Stimulated activated CD4-positive, alpha-beta T cell treated with anti-CD3 and anti-CD28 coated beads, TNF-alpha, amount 100 ng/mL, for 24 hours (primary cell): Measurements from ENCODE around the gene NT5DC1.

ENCODE experiments used
- DNase-seq, 3 experiments: peaks; one replicate each; pipeline ENCODE4 v3.0.0-alpha.2; 2020; ENCODE audit warnings: low read depth in 3 of 3

Gene NT5DC1

DNA sequence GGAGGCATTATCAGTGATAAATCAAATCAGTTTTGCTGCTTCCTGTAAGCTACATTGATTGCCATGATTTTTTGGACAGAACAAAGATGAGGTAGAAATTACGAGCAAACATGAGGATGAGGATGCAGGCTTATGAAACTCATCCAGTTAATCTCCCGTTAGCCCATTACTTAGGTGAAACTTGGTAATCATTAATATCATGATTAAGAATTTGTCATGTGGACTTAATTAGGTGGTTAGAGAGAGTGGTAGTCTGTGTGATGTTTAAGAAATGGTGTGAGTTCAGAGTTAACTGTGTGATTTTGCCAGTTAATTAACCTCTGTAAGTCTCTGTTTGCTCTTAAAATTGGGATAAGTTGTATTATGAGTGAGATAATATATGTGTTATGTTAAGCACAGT, 91.2 kb downstream of the NT5DC1 start:
- no peak for DNase-seq

DNA sequence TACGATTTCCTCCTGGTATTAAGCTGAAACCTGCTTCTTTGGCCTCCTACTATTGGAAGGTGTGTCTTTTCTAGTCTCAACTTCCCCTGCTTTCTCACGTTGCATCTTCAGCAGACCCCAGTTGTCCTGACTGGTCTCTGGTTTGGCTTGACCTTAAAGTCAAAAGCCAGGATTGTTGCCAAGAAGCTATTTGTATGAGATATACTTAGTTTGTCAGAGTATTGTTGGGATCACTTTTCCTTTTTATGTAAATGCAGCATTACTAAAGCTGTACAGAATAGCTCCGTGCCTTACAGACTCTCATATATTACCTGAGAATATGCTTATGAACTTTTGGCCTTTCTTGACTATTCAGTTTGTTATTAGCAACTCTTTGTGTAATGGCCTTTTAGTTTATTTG, 92.1 kb downstream of the NT5DC1 start:
- DNase-seq = no peak

DNA sequence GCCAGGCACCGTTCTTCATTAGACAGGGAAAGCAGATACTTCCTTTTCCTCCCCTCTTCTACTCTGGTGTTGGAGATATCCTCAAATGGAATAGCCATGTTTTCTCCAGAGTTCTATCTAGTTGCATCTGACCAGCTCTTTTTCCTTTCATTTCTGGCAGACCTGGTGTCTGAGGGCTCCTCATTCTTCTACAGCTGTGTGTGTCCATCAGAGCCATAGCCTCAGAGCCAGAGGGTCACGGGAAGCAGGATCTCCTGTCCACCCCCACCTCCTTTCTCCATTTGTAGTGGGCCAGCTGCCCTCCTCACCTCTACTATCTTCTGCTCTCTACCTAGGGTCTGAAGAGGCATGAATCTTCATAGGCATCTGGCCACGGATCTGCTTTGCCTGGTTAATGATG, 96.2 kb downstream of the NT5DC1 start:
- DNase-seq = no peak

DNA sequence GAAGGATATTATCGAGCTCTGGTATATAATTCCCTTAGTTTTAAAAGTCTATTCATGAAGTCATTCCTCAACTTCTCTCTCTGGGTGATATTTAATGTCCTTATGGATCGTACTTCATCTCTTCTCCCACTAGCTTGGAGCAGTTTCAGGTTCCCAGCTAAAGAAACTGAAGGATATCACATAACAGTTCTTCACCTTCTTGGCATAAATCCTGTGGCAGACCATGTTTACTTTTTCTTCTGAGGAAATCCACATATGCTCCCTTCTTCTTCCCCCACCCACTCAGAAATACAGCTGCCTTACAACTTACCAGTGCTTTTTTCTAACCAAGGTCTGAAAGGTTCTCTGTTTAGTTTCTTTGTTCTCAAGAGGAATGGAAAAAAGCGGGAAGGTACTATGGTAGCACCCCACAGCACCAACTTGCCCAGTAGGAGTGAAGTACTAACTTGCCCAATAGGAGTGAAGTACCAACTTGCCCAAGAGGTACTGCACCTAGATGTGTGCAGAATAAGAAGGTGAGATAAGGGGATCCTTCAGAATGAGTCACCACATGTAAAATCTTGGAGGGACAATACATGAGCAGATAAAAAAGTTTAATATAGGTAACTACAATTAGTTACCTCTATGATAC, 100.1 kb downstream of the NT5DC1 start:
- no peak for DNase-seq

DNA sequence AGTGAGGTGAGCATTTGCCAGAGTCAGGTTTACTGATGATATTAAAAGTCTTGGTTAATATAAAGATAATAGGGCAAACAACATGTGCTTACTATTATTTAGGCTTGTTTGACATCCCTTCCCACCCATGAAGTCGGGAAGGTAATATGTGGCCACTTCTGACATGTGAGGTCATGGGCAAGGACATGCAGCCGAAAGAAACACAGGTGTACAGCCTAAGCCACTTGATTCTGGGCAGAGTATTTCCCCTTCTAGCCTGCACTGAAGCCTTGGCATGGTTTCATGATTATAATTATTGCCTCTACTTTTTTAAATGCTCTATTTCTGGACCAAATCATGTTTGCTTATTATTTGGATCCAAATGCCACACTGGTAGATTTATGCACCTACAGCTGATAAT, 100.9 kb downstream of the NT5DC1 start:
- no peak for DNase-seq

DNA sequence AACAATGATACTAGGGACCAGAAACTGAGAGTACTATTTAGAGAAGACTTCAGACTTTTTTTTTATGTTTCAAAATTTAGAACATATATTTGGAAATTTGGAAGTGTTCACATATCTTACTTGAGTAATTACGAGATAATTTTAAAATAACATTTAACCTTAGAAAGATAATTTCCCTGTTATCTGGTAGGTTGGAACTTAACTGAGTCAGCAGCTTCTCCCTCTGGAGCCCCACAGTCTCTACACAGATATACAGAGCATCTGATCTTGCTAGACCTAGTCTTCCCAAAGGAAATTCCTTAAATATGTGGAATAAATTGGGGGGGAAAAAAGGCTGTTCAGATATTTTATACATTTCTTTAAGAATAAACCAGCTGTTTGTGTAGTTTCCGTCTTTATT, 104.6 kb downstream of the NT5DC1 start:
- no peak for DNase-seq

DNA sequence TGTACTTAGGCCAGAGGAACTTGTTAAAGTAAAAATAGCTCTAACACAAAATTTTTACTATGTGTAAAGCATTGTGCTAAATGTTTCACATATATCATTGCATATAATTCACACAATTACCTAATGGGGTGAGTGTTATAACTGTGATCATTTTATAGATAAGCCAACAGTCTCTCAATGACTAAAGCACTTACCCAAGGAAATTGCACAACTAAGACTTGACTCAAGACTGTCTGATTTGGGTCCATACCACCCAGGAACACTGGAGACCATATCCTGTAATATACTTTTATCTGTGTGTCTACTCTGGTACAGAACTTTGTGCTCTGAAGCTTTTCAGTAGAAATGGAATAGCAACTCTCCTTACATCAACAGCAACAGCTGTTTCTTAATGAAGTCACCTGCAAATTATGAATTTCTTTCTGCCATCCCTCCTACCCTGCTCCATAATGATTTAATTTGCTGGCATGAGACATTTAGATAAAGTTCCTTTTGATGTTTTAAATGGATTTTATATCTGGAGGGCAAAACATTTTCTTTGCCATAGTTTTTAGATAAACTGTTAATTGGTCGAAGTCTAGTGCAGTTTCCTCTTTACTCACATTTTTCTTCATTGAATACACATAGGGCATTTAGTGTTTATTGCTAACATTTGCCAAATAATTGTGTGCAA, 105.7 kb downstream of the NT5DC1 start:
- DNase-seq = no peak

DNA sequence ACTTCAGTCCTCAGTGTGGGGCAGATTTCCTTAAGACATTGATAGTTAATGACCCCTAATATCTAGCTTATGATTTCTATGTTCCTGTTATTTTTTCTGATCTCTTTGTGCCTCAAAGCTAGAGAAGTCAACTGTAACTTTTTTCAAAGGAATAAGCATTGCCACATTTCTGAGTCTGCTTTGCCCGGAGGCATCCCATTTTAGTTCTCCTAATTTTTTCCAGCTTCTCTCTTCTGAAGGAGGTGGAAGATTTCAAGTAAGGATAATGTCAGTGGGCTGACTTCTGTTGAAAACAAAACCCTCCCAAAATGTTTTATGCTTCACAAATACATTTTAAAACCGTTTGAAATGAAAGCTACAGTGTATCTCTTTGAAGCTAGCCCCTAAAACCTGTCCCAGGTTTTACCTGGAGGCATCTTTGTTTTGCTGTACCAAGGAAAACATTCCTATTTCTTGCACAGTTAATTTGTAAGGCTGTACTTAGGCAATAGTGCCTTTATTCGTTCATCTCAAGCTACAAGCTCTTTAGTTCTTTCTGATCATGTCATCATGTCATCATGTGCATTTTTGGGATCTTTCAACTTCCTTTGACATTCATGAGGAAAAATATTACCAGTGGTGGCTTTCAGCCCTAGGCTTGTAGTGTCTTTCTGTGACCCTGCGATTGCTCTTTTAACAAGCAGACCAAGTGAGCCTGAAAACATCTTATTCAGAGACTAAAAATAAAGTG, 107.6 kb downstream of the NT5DC1 start:
- no peak for DNase-seq

DNA sequence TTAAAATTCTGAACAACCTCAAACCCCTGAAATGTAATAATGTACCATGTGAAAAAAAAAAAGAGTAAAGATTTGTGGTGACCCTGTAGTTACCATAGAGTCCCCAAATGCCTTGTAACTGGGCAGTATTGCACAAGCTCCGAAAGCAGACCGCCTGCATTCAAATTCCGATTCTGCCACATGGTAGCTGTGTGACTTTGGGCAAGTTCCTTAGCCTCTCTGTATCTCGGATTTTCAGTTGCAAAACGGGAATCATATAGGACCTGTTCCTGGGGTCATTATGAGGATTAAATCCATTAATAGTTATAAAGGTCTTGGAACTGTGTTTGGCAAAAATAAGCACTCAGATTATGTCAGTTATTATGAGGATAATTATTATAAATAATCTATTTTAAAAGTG, 109.7 kb downstream of the NT5DC1 start:
- no peak for DNase-seq

DNA sequence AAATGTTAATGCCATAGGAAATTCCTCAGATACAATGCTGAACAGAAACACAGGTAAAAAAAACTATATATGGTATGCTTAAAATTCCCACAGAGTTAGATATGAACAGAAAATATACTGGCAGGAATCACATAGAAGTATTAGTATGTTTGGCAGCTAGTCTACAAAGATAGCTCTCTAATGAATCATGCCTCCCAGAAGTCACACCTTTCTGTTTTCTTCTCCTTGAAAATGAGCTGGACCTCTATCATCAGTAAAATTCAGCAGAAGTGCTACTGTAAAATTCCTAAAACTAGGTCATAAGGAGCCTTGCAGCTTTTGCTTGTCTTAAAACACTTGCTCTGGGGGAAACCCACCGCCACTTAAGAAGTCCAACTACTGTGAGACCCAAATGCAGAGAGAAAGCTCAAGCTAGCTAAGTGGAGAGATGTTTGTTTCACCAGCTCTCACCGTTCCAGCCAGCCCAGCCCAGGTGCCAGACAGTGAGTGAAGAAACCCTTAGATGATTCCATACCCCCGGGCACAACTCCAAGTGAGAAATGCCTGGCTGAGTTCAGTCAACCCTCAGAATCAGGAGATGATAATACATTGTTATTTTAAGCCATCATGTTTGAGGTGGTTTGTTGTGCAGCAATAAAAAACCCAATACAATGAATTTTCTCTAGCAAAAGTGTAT, 110.2 kb downstream of the NT5DC1 start:
- no peak for DNase-seq

DNA sequence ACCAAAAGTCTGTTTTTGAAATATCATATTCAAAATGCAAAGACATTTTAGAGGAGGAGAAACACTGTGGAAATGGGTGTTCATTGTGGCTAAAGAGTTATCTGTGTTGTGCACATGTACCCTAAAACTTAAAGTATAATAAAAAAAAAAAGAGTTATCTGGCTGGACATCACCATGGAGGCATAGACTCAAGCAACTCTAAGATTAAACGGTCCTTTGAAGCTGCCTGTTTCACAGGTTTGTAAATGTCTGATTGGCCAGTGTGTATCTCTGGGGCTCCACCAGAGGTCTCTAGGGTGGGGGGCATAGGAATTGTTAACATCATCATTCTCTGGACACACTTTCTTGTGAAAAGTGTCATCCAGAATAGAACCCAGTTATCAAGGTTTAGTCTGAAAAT, 114.0 kb downstream of the NT5DC1 start:
- DNase-seq = no peak

DNA sequence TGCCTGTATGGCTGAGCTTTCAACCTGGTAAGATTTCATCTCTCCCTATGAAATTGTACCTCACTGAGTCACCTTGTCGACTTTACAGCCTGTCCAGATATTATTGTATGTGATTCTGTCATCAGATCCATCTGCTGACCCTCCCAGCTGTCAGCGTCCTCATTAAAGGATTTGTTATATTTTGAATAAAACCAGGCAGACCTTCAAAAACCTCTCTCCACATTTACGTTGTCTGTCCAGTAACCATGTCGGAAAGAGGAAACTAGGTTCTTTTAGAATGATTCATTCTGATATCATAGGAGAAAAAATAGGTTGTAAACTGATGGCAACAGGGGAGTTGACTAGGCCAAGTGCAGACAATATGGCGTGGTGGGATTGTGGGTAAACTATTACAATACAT, 114.8 kb downstream of the NT5DC1 start:
- no peak for DNase-seq

DNA sequence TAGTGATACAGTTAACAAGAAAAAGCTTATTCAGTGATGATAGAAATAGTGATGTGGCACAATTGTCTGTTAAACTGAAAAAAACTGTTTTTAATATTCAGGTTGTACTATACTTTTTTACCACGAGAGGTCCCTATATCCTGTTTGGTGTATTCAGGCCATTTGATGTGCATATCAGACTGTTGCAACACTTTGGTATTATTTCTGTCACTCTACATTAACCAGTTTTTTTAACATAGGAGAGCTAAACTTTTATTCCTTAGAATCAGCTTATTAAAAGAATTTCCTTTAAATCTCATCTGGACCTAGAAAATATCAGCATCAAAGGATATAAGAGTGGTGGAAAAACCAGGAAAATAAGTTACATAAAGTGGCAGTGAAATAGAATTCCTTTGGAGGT, 116.4 kb downstream of the NT5DC1 start:
- no peak for DNase-seq

DNA sequence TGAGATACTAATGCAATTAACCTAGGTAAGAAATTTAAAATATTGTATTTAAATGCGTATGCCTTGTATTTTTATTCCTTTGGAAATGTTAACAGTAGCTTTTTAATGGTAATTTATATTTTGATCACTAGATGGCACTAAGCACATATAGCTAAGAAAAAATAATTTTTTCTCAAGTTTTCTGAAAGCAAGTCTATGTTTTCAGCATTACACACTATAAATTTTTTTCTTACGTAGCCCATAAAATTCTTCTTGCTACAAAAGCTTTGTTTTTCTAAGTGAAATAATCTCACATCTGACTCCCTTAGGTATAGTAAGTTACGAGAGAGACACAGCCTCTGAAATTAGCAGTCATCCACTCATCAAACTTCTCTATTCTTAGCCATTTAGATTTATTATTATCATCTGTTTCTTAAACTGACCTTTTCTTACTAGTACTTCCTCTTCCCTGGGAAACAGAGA, 117.5 kb downstream of the NT5DC1 start:
- DNase-seq = no peak

DNA sequence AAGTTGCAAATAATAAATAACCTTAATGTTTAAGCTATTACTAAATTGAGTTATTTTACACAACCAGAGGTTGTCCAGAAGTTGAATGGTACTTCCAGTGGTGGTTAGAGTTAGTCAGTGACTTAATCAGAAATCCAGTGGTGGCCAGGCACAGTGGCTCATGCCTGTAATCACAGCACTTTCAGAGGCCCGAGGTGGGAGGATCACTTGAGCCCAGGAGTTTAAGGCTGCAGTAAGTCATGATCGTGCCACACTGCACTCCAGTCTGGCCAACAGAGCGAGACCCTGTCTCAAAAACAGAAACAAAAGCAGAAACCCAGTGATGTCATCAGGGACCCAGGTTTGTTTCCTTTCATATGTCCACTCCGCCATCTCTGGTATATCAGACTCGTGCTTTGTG, 118.2 kb downstream of the NT5DC1 start:
- no peak for DNase-seq

DNA sequence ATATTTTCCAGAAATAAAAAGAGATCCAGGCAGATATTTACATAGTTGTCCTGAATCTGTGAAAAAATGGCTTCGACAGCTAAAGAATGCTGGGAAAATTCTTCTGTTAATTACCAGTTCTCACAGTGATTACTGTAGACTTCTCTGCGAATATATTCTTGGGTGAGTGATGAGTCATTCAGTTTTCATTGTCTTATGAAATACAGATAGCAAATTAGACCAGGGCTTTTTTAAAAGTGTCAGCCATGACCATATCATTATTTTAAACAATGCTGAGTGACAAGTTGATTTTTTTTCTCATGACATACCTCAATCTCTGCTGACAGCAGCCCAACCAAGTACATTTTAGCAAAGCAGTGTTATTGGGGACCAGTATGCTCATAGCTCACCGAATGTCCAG, 120.4 kb downstream of the NT5DC1 start:
- no peak for DNase-seq

DNA sequence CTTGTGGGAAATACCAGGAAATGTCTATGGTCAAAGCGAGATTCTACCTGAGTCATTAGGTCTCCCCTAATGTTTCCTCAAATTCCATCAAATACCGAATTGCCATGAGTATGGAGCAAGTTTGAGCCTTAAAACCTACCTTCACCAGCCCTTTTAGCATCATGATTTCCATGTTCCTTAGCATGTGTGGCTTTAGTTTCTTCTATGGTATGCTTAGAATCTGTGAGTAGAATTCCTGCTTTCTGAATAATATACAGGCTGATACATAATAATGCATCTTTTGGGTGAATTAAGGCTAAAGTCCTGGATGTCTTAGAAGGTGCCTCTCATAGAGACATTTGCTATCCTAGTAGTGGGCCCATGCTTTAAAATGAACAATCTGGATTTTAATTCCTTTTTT, 121.3 kb downstream of the NT5DC1 start:
- DNase-seq = no peak

DNA sequence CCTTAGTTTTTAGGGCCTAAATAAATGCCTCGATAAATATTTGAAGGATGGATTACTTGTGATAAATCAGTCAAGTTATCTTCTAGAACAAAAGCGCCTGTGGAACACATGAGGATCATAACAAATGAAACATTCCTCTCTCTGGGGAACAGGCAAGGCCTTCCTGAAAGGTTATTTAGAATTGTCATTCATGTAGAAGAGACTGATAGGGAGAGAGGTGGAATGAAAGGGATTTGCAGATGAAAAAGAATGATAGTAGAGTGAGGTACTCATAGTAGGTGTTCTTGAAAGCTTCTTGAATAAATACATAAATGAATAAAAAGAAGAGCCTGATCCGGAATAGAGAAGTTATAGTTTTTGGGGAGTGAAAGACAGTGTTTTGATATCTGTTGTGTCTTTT, 122.7 kb downstream of the NT5DC1 start:
- no peak for DNase-seq

DNA sequence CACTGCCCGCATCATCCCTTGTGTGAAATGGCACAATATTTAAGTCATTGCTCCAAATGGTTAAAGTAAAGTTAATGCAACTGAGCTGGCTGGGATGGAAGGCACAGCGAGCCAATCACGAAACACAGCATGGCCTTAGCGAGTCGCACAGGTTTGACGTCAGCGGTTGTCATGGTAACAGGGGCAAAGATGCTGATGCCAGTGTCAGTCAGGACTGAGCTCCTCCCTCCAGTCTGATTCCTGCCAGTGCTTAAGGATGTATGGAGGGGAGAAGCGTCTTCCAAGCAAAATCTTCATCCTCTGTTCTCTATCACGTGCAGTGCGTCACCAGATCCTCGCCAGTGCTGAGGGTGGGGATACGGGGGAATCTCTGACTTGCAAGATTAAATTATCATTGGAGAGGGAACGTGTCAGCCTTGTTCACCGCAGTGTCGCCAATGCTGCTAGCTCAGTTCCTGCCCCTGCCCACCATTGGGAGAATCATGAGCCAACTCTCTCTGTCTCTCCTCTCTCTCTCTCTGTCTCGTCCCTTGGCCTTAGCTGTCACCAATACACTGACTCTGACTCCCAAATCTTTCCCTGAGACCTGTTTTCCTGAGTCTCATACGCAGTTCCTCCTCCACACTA, 128.7 kb downstream of the NT5DC1 start:
- DNase-seq = no peak

DNA sequence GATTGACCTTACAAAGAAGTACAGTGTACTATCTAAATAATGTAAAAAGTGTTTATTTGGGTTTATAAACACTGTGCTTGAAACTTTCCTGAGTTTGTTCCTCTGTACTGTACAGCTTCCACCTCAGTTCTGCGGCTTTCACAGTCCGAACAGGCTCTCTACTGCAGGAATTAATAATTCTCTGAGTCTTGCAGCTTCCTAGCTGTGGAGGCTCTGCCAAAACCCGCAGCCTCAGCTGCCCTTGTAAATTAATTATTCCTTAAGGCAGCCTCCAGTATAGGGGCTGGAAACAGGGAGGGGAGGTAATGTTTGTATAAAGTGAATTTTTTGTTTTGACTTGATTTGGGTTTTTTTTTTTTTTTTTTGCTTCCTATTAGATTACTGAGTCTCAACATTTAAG, 134.0 kb downstream of the NT5DC1 start:
- no peak for DNase-seq

DNA sequence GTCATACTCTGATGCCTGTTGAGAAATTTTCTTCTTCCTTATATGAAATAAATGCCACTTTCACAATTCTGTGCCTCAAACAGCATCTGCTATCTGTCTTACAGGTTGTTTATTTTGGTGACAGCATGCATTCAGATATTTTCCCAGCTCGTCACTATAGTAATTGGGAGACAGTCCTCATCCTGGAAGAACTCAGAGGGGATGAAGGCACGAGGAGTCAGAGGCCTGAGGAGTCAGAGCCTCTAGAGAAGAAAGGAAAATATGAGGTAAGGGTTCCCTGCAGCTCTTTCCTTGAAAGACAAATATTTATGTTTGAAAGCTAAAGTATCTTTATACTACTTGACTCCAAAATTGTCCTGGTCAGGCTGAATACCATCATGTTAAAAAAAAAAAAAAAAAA, 137.4 kb downstream of the NT5DC1 start:
- no peak for DNase-seq

DNA sequence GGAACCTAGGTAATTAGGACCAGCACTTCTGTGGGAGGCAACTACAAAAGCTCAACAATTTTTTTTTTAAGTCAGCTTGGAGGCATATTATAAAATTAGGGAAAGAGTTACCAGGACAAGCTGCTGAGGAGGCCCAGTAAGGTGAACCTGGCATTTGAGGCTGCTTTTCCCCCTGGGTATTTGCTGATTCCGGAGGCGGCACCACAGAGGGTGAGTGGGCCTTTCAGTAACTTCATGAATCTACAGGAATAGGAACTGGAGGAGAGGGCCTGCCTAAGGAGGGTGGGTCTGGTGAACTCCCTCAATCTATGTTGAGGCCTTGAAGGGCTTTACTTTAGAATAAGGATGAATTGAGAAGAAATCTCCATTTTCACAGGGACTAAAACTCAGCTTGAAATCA, 138.6 kb downstream of the NT5DC1 start:
- DNase-seq = no peak
